HG02884 (cell line): ENCODE results near the gene ZNF345.

Source experiments
- ATAC-seq: cut with Tn5 transposase; IDR thresholded peaks from one replicate; pipeline ENCODE4 v1.9.1; 2021; ENCODE audit warnings: mild to moderate bottlenecking, moderate library complexity; ENCODE audit not compliant: unreplicated experiment

Gene ZNF345

DNA sequence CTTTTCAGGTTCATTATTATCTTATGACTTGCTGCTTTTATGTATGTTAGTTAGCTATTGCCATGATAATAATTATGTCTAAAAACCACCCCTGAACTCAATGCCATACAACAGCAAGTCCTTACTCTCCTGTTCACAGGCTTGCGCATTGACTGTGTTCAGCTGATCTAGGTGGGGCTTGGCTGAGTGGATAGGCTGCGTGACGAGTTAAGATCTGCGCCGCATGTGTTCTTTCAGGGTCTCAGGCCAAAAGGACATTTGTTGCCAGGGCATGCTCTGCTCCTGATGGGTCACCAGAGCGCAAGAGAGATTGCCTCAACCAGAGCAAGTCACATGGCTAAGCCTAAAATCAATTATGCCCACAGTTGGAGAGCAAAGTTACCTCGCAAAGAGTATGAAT lies 66.3 kb downstream of the ZNF345 start:
- no peak for ATAC-seq

DNA sequence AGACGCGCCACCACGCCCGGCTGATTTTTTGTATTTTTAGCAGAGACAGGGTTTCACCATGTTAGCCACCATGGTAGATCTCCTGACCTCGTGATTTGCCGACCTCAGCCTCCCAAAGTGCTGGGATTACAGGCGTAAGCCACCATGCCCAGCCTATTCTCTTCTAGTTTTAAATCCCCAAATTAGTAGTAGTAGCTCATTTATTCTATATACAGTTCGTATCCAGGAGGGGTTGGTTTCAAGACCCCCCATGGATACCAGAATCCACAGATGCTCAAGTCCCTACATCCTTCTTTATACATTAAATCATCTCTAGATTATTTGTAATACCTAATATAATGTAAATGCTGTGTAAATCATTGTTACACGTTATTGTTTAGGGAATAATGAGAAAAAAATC lies 67.4 kb downstream of the ZNF345 start:
- no peak for ATAC-seq
